Fibroblast of the aortic adventitia (primary cell): Measurements from ENCODE around the gene SEC24C. TPM values are rescaled to one million over a fixed set of nuclear protein-coding genes. Genes with fewer than 3 reads are reported as not detected.
"Not testable (repeated sequence)": the region's sequence is repeated elsewhere in the genome, so short reads cannot be mapped to it uniquely, and the experiment has no call there.

Experiments
- DNase-seq: peaks from one replicate; pipeline ENCODE4 v3.0.0-alpha.2; 2010; ENCODE audit warnings: low read depth
- H3K4me3 ChIP-seq: 2 replicates; pipeline ENCODE4 v1.5.1; 2011; ENCODE audit warnings: low read depth, mild to moderate bottlenecking, control low read depth, low read length, moderate library complexity
- total RNA-seq: library from RNA; depleted of rRNA; stranded (reverse); fragments of >200 nt; gene quantifications from 2 replicates; pipeline ENCODE4 v1.2.3, GENCODE V29; 2012; ENCODE audit warnings: low replicate concordance
- TF ChIP-seq, protein P1 (sequence below): IDR thresholded peaks from 2 replicates; pipeline ENCODE4 v1.5.1; 2011; ENCODE audit warnings: mild to moderate bottlenecking, low read length, control low read depth, inconsistent platforms; ENCODE audit not compliant: insufficient read depth

The SEC24C gene
- total RNA-seq, 1 donor: 45.2 TPM

GRCh38 chr10:73732426-73732825, 11.7 kb upstream of the SEC24C start:
- DNase-seq: no peak
- TF ChIP-seq, protein P1, sequence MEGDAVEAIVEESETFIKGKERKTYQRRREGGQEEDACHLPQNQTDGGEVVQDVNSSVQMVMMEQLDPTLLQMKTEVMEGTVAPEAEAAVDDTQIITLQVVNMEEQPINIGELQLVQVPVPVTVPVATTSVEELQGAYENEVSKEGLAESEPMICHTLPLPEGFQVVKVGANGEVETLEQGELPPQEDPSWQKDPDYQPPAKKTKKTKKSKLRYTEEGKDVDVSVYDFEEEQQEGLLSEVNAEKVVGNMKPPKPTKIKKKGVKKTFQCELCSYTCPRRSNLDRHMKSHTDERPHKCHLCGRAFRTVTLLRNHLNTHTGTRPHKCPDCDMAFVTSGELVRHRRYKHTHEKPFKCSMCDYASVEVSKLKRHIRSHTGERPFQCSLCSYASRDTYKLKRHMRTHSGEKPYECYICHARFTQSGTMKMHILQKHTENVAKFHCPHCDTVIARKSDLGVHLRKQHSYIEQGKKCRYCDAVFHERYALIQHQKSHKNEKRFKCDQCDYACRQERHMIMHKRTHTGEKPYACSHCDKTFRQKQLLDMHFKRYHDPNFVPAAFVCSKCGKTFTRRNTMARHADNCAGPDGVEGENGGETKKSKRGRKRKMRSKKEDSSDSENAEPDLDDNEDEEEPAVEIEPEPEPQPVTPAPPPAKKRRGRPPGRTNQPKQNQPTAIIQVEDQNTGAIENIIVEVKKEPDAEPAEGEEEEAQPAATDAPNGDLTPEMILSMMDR: no peak
- H3K4me3 ChIP-seq: no peak overlapping the region

- DNase-seq: no peak
- H3K4me3 ChIP-seq: no peak overlapping the region
- TF ChIP-seq, protein P1: no peak
Measured at GRCh38 chr10:73732931-73733623, 11.1 kb upstream of the SEC24C start.

DNA sequence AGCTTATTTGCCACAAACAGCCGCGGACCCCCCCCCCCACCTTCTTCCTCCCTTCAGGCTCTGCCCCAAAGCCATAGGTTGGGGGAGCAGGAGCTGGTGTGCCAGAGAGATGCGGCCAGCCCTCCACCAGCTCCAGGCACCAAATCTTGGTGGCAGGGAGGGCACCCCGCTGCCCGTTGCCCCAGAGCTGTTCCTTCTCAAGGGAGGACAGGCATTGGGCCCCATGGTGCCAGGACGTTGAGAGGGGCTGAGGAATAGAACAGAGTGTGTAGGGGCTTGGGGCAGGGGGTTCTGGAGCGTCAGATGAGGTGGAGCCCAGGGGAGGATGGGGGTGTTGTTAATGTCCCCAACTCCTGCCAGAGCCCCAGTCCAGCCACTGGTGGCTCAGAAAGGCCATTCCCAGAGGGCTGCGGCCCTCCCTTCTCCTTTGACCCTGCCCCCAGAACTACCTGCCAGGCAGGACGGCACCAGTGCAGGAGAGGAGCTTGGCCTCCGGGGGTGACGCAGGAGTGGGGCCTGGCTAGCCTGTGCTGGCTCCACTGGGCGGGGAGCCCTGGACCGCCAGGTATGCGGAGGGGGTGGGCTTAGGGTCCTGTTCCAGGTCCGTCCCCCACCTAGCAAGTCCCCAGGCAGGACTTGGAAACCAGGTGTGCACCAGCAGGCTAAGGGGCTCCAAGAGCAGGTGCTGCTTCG, 10.0 kb upstream of the SEC24C start:
- TF ChIP-seq, protein P1: no peak
- no peak overlapping the region for H3K4me3 ChIP-seq
- no peak for DNase-seq

DNA sequence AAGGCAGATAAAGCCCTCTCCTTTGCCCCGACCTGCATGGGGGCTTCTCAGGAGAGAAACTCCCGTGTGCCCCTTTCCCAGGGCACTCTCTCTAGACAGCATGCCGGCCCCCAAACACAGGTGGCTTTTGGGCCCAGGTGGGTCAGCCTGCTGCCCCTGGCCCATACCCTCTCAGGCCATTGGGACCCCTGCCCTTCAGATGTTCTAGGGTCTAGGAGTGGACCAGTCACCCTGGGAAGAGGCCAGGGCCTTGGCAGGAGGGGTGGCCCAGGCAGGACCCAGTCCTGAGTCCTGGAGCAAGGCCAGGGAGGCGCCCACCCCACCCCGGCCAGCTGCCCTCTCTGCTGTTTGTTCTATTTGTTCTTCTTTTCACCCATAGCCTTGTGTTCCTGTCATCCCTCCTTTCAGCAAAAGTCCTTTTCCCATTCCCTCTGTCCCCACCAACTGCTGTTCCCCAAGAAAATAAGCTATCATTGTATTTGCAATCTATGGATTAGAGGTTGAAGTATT, 9.3 kb upstream of the SEC24C start:
- TF ChIP-seq, protein P1: no peak
- H3K4me3 ChIP-seq: no peak overlapping the region
- no peak for DNase-seq

DNA sequence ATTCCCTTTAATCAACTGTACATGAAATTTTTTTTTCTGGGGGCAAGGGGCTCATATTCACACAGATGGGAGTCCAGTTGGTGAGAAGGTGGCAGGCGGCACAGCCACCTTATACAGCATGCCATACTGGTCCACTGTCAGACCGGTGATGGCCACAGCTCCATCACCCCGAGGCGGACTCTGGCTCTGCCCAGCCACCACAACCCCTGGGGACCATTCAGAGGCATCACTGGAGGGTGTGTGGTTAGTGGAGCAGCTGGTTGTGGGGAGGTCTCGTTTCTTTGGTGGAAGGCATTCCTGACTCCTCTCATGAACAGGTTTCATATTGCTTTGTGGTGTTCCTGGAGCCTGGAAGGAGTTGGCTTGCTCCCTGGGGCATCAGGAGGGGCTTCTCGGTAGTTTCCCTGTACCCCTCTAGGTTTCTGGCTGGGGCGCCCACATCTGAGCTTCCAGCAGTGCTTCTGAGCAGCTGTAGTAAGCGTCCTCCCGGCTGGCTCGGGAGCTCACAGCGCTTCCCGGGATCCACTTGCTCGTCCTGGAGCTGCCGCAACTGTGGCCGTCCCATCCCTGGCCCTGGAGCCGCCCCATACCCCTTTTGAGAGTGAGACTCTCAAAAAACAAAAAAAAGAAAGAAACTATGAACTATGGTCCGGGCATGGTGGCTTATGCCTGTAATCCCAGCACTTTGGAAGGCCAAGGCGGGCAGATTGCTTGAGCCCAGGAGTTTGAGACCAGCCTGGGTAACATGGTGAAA, 3.5 kb upstream of the SEC24C start:
- not testable (repeated sequence) for DNase-seq, H3K4me3 ChIP-seq

DNA sequence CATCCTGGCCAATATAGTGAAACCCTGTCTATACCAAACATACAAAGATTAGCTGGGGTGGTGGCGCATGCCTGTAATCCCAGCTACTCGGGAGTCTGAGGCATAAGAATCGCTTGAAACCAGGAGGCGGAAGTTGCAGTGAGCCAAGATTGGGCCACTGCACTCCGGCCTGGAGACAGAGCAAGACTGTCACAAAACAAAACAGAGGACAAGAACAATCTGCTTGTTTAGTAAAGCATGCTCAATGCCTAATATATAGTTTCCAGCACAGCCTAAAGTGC, 1.8 kb upstream of the SEC24C start:
- TF ChIP-seq, protein P1: no peak
- DNase-seq: no peak
- H3K4me3 ChIP-seq: no peak overlapping the region

DNA sequence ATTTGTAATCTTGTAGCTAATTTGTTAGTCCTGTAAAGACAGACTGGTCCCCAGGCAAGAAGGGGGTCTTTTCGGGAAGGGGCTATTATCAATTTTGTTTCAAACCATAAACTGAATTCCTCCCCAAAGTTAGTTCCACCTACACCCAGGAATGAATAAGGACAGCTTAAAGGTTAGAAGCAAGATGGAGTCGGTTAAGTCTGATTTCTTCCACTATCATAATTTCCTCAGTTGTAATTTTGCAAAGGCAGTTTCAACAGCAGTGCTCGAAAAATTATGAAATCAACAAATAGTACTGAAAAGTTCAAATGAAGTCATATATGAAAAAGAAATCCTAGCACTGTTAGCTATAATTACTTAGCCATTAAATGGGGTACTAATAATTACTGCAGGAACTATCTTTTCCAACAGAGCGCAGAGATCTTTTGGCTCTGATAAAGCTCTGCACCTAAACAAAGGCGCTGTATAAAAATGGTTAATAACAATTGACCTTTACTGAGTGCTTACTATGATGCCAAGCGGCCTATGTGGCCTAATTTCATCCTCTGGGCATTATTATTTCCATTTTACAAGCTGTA, 756 bp upstream of the SEC24C start:
- H3K4me3 ChIP-seq: peak overlapping the region; percentile 96
- TF ChIP-seq, protein P1: no peak
- peak; percentile 8 for DNase-seq
